A172 (cell line): Measurements from ENCODE around the gene SRL. TPM values are rescaled to one million over a fixed set of nuclear protein-coding genes. Genes with fewer than 3 reads are reported as not detected.
A peak's percentile ranks its signal among the peaks of the same experiment; 100 is the strongest.
"Not testable (repeated sequence)": the region's sequence is repeated elsewhere in the genome, so short reads cannot be mapped to it uniquely, and the experiment has no call there.

ENCODE experiments used
- DNase-seq: peaks from one replicate; pipeline ENCODE4 v3.0.0-alpha.2; 2015; ENCODE audit warnings: low spot score
- total RNA-seq: library from RNA; depleted of rRNA; stranded (reverse); fragments of >200 nt; shearing (Covaris generic); gene quantifications from 2 replicates; pipeline ENCODE4 v1.2.3, GENCODE V29; 2014; rRNA removed

The SRL gene
- total RNA-seq, 1 experiment from 2014 or later = not detected

DNA sequence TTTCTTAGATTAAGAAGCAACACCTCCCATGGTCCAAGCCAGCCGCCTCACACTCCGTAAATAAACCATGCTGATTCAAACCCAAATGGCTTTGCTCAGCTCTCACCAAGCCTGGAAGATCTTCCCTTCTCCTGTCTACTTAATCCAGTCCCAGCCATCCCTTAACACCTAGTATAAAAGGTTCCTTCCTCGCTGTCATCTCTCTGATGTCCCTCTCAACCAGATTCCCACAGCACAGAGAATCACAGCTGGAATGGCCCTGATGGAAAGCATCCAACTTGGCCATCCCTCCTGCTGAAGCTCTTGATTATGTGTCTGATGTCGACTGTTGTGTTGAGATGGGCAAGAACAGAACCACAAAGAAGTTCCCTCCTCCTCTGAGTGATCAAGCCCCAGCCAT, 75.1 kb downstream of the SRL start:
- no peak for DNase-seq

GRCh38 chr16:4160658-4161430, 81.0 kb downstream of the SRL start:
- no peak for DNase-seq

DNA sequence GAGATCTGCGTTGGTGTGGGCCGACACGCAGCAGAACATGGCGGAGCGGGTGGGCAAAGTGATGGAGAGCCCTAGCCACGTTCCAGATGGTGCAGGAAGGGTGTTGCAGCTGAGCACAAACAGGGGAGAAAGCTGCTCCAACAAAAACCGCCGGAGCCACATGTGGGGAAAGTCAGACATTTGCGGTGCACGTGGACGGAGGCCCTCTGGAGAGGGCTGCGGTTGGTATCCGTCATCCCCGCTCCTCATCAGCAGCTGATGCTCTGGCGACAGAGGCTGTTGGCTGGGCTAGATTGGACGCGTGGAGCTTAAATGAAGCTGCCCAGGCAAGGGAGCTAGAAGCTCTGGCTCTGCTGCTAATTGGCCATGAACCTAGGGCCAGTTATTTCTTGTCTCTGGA, 82.2 kb downstream of the SRL start:
- DNase-seq = no peak

DNA sequence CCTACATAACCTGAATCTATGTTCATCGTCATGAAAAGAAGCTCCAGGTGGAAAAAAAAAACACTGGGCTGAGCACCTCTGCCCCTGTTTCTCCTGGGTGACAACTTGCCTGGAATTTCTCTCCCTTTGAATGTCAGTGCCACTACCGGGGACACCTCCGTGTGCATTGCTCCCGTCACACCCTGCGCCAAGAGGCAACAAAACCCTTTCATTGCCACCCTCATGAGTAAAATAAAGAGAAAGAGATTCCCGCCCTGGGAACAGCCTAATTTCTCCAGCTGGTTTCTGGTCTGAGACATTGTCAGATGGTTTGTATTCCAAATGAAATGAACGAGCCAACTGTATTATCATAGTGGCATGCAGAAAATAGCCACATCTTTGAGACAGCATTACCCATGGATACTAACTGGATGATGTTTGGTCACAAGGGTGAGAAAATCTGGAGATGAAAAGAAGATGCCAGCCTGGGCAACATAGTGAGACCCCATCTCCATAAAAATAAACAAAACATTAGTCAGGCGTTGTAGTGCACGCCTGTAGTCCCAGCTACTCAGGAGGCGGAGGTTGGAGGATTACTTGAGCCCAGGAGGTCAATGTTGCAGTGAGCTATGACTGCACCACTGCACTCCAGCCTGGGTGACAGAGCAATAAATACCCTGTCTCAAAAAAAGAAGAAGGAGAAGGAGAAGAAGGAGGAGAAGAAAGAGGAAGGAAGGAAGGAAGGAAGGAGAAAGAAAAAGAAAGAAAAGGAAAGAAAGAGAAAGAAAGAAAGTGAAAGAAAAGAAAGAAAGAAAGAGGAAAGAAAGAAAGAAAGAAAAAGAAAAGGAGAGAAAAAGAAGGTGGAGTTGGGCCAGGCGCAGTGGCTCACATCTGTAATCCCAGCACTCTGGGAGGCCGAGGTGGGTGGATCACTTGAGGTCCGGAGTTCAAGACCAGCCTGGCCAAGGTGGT, 83.5 kb downstream of the SRL start:
- no peak for DNase-seq

DNA sequence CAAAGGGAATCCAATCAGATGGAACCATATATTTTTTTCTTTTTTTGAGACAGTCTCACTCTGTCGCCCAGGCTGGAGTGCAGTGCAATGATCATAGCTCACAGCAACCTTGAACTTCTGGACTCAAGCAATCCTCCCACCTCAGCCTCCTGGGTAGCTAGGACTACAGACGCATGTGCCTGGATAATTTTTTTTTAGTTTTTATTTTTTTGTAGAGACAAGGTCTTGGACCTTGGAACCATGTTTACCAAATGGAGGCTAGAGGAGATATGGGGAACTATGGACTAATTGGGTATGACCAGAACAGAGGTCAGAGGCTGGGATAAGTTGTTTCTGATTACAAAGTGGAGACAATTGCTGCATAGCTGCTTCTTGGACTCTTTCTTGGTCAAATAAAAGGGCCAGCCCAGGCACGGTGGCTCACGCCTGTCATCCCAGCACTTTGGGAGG, 84.5 kb downstream of the SRL start:
- no peak for DNase-seq

DNA sequence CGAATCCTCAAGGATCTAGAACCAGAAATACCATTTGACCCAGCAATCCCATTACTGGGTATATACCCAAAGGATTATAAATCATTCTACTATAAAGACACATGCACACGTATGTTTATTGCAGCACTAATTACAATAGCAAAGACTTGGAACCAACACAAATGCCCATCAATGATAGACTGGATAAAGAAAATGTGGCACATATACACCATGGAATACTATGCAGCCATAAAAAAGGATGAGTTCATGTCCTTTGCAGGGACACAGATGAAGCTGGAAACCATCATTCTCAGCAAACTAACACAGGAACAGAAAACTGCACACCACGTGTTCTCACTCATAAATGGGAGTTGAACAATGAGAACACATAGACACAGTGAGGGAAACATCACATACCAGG, 85.4 kb downstream of the SRL start:
- DNase-seq = not testable (repeated sequence)

DNA sequence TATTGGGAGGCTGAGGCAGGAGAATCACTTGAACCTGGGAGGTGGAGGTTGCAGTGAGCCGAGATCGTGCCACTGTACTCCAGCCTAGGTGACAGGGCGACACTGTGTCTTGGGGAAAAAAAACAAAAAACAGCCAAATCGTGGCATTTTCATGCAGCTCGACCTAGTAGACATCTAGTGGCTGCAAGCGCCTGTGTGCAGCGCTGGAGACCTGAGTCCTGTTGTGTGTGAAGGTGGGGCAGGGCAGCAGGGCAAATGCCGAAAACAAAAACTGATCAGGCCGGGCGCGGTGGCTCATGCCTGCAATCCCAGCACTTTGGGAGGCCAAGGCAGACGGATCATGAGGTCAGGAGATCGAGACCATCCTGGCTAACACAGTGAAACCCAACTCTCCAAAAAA, 88.5 kb downstream of the SRL start:
- DNase-seq = not testable (repeated sequence)

GRCh38 chr16:4152267-4152666, 89.6 kb downstream of the SRL start:
- DNase-seq = no peak

DNA sequence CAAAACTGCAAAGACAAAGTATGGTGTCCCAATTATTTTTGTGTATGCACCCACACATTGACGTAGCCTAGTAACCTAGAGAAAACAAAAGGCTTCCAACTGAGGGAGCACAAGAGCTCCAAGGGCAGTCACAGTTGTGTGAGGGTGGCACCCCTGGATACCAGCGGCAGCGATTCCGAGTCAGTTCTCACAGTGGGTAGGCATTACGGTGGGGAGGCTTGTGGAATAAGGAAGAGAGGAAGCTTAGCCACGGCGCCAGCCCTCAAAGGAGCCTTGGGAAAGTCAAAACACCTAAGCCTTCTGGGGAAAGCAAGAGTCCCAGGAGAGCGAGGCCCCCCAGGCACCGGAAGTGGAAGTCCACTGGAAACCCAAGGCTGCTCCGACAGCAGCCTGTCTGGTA, 94.6 kb downstream of the SRL start:
- no peak for DNase-seq

DNA sequence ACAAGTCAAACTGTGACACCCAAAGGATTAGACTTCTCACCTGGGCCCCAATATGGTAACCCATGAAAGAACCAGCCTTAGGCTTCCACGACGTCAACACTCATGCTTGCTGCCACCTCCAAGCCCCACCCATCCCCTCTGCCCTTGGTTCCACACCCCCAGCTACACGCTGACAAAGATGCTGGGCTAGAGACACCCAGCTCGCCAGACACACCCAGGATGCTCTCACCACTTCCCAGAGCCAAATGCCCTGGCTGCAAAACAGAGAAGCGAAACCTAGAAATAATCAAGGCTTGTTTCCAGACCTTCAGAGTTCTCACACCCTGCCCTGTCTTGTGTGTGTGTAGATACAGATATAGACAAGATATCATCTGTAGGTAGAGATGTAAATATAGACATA, 99.6 kb downstream of the SRL start:
- no peak for DNase-seq

GRCh38 chr16:4141604-4142003, 100.3 kb downstream of the SRL start:
- no peak for DNase-seq

- DNase-seq = peak; percentile 11
Measured at GRCh38 chr16:4140652-4141051, 101.2 kb downstream of the SRL start.

DNA sequence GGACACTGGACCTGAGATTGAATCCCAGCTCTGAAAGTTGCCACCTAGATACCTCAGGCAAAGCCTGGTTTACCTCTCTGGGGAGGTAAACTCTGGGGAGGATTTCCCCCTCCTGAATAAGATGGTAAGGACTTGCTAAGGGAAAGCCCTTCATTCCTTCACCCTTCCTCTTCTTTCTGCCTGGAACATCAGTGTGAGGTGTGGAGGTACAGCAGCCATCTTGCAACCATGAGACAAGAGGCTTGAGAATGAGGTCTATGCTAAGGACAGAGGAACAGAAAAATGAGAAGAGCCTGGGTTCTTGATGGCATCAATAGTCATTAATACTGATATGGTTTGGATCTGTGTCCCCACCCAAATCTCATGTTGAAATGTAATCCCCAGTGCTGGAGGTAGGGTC, 101.9 kb downstream of the SRL start:
- no peak for DNase-seq

Other genes with a start within 250 kb of the SRL start
- gene ADCY9, start 125.6 kb downstream of the SRL start, total RNA-seq = 13.4 and 16.0 TPM in 2 replicates
- 8.0 and 12.1 TPM in 2 replicates for gene TFAP4, start 30.9 kb upstream of the SRL start, total RNA-seq
- gene GLIS2, start 74.0 kb upstream of the SRL start, total RNA-seq = 3.2 and 5.7 TPM in 2 replicates
- 46.8 and 116 TPM in 2 replicates for gene PAM16, start 109.2 kb upstream of the SRL start, total RNA-seq
- 87.4 and 100 TPM in 2 replicates for gene VASN, start 129.8 kb upstream of the SRL start, total RNA-seq
- gene CORO7, start 174.5 kb upstream of the SRL start, total RNA-seq = 16.5 and 21.0 TPM in 2 replicates
- 86.7 and 91.9 TPM in 2 replicates for gene DNAJA3, start 183.8 kb upstream of the SRL start, total RNA-seq
- 158 and 176 TPM in 2 replicates for gene NMRAL1, start 232.5 kb upstream of the SRL start, total RNA-seq
- gene HMOX2, start 234.3 kb upstream of the SRL start, total RNA-seq = 150 and 159 TPM in 2 replicates